DMS 273 (cell line): ENCODE results near the gene PSIP1.
"Not testable (repeated sequence)": the region's sequence is repeated elsewhere in the genome, so short reads cannot be mapped to it uniquely, and the experiment has no call there.

Experiments
- DNase-seq: peaks from one replicate; lab custom pipeline; 2025; ENCODE audit not compliant: unreplicated experiment; lab: John Stamatoyannopoulos, UW

Gene PSIP1

GRCh38 chr9:15438891-15439290, 71.9 kb downstream of the PSIP1 start:
- no peak for DNase-seq

- no peak for DNase-seq
Observed at GRCh38 chr9:15433661-15434060, 77.1 kb downstream of the PSIP1 start.

GRCh38 chr9:15433191-15433590, 77.6 kb downstream of the PSIP1 start:
- DNase-seq = no peak

GRCh38 chr9:15430920-15431844, 79.6 kb downstream of the PSIP1 start:
- no peak for DNase-seq

- not testable (repeated sequence) for DNase-seq
Observed at GRCh38 chr9:15427702-15428101, 83.1 kb downstream of the PSIP1 start.

GRCh38 chr9:15426019-15426418, 84.8 kb downstream of the PSIP1 start:
- no peak for DNase-seq

- peak; percentile 59 for DNase-seq
Observed at GRCh38 chr9:15423231-15423985, 87.4 kb downstream of the PSIP1 start.

- DNase-seq = peak; percentile 97
Observed at GRCh38 chr9:15422372-15423230, 88.2 kb downstream of the PSIP1 start, which contains the start of gene SNAPC3. Gene SNAPC3, plus strand, starts transcription at chr9:15422876. Its CDS starts 4 bp downstream, at chr9:15422880.

GRCh38 chr9:15421990-15422371, 88.8 kb downstream of the PSIP1 start:
- DNase-seq = no peak

GRCh38 chr9:15421532-15421931, 89.2 kb downstream of the PSIP1 start:
- DNase-seq = no peak

- DNase-seq = no peak
Observed at GRCh38 chr9:15420796-15421195, 90.0 kb downstream of the PSIP1 start.

GRCh38 chr9:15417626-15418025, 93.1 kb downstream of the PSIP1 start:
- no peak for DNase-seq

GRCh38 chr9:15416880-15417279, 93.9 kb downstream of the PSIP1 start:
- peak; percentile 58 for DNase-seq
